Immature natural killer cell (primary cell): Measurements from ENCODE around the gene DNAJC25. TPM values are rescaled to one million over a fixed set of nuclear protein-coding genes. Genes with fewer than 3 reads are reported as not detected.

Experiments
- DNase-seq, 3 donors: peaks; one replicate each; pipeline ENCODE4 v3.0.0; 2022; ENCODE audit warnings: mixed read lengths in 1 of 3
- H3K27ac Mint-ChIP-seq, 6 donors: one replicate each; pipeline ENCODE4 v1.8.0; 2020; ENCODE audit warnings: mixed read lengths in 6 of 6, mild to moderate bottlenecking in 5 of 6, inconsistent platforms in 4 of 6, moderate library complexity in 3 of 6
- H3K27me3 Mint-ChIP-seq, 3 donors: one replicate each; pipeline ENCODE4 v1.8.0; 2020 to 2021; ENCODE audit warnings: low read depth in 3 of 3, mild to moderate bottlenecking in 3 of 3, mixed read lengths in 3 of 3, moderate library complexity in 3 of 3, inconsistent platforms in 1 of 3
- H3K36me3 Mint-ChIP-seq, 3 donors: one replicate each; pipeline ENCODE4 v1.8.0; 2020; ENCODE audit warnings: mixed read lengths in 3 of 3, inconsistent platforms in 2 of 3, mild to moderate bottlenecking in 2 of 3
- H3K4me1 Mint-ChIP-seq, 2 donors: one replicate each; pipeline ENCODE4 v1.8.0; 2020; ENCODE audit warnings: inconsistent platforms in 2 of 2, mild to moderate bottlenecking in 2 of 2, mixed read lengths in 2 of 2, moderate library complexity in 1 of 2
- H3K4me3 Mint-ChIP-seq, 5 donors: one replicate each; pipeline ENCODE4 v1.8.0; 2020; ENCODE audit warnings: mild to moderate bottlenecking in 5 of 5, mixed read lengths in 5 of 5, inconsistent platforms in 3 of 5, moderate library complexity in 3 of 5
- H3K9me3 Mint-ChIP-seq, 6 donors: one replicate each; pipeline ENCODE4 v1.8.0; 2020; ENCODE audit warnings: mild to moderate bottlenecking in 6 of 6, mixed read lengths in 6 of 6, inconsistent platforms in 4 of 6, moderate library complexity in 3 of 6
- polyA plus RNA-seq, 3 donors: library from polyadenylated mRNA; unstranded; fragments of 300-500 nt; fragmentation: Illumina TruSeq; gene quantifications; one replicate each; pipeline ENCODE4 v1.2.3, GENCODE V29; 2021

Gene DNAJC25
- 1 to 10 TPM; 2.1 to 7.7 (median 2.6) TPM for polyA plus RNA-seq

GRCh38 chr9:111631214-111631971, at the start of gene DNAJC25:
Gene DNAJC25, plus strand, starts transcription at chr9:111631334. Its CDS starts 74 bp downstream, at chr9:111631408.
- Mint-ChIP-seq H3K4me3 (peak within 1 kb of the TSS; percentile 93 to 100 (median 96)), H3K27me3 (peaks cover 5 to 10% (median 5%) of the 10 kb centered on the region in 3 donors), H3K9me3 (no peaks in the 10 kb centered on the region), H3K36me3 (no peaks in the 10 kb centered on the region), H3K27ac (peak within 1 kb of the TSS; percentile 90 to 96 (median 92)), H3K4me1 (peaks cover 34 to 54% of the 10 kb centered on the region in 2 donors)
- DNase-seq: peak; percentile 97

- no peaks in the 10 kb centered on the region for H3K36me3 Mint-ChIP-seq
- no peak overlapping the region for H3K4me3 Mint-ChIP-seq
- no peaks in the 10 kb centered on the region for H3K4me1 Mint-ChIP-seq
- no peak overlapping the region for H3K27ac Mint-ChIP-seq
- no peak for DNase-seq
- H3K27me3 Mint-ChIP-seq: peaks cover 0 to 7% (median 0%) of the 10 kb centered on the region in 3 donors
- peaks cover 0 to 3% (median 0%) of the 10 kb centered on the region in 6 donors for H3K9me3 Mint-ChIP-seq
Measured at GRCh38 chr9:111582888-111583287, 48.2 kb upstream of the DNAJC25 start.

DNA sequence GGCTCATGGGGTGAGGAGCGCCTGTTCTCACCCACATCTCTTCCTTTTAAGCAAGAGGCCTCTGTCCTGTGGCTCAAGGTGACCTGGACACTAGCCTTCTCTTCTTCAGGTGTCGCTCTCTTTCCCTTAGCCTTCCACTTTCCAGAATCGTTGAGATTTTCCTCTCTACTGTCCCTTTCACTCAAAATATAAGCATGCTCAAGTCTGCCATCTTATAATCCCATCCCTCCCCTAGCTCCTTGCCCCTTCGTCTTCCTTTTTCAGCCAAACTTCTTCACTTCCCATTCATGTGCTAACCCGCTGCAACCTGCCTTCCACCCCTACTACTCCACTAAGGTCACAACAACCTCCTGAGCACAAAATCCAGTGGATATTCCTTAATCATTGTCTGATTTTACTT, 44.8 kb upstream of the DNAJC25 start:
- no peak for DNase-seq
- Mint-ChIP-seq H3K27ac (no peak overlapping the region), H3K9me3 (peaks cover 0 to 3% (median 0%) of the 10 kb centered on the region in 6 donors), H3K27me3 (peaks cover 0 to 6% (median 0%) of the 10 kb centered on the region in 3 donors), H3K36me3 (no peaks in the 10 kb centered on the region), H3K4me3 (no peak overlapping the region), H3K4me1 (no peaks in the 10 kb centered on the region)

DNA sequence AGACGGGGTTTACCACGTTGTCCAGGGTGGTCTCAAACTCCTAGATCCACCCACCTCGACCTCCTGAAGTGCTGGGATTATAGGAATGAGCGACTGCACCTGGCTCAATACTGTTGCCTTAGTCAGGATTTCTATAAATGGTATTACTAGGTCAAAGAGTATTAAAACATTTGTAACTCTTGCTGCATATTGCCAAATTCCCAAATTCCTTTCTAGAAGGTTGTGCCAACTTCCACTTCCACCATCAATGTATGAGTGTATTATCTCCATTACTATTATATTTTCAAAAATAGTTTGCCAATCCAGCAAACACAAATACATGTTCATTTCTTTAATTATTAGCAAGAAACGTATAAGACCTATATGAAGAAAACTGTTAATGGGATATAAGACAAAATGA, 42.3 kb upstream of the DNAJC25 start:
- no peaks in the 10 kb centered on the region for H3K4me1 Mint-ChIP-seq

GRCh38 chr9:111597852-111598732, 33.0 kb upstream of the DNAJC25 start:
- peaks cover 0 to 2% (median 0%) of the 10 kb centered on the region in 6 donors for H3K9me3 Mint-ChIP-seq
- H3K4me3 Mint-ChIP-seq: peak overlapping the region; percentile 75 to 85 (median 80)
- H3K36me3 Mint-ChIP-seq: peaks cover 0 to 5% (median 0%) of the 10 kb centered on the region in 3 donors
- H3K27me3 Mint-ChIP-seq: peaks cover 15 to 43% (median 29%) of the 10 kb centered on the region in 3 donors
- H3K27ac Mint-ChIP-seq: no peak overlapping the region
- DNase-seq: peak; percentile 21 to 27 (median 24)
- H3K4me1 Mint-ChIP-seq: peaks cover 25 to 27% of the 10 kb centered on the region in 2 donors

More for the DNA sequence above, 42.3 kb upstream of the DNAJC25 start:
- Mint-ChIP-seq H3K36me3 (no peaks in the 10 kb centered on the region), H3K4me3 (no peak overlapping the region), H3K9me3 (peaks cover 0 to 3% (median 0%) of the 10 kb centered on the region in 6 donors), H3K27ac (no peak overlapping the region), H3K27me3 (peaks cover under 1 to 8% (median 6%) of the 10 kb centered on the region in 3 donors)
- DNase-seq: no peak

DNA sequence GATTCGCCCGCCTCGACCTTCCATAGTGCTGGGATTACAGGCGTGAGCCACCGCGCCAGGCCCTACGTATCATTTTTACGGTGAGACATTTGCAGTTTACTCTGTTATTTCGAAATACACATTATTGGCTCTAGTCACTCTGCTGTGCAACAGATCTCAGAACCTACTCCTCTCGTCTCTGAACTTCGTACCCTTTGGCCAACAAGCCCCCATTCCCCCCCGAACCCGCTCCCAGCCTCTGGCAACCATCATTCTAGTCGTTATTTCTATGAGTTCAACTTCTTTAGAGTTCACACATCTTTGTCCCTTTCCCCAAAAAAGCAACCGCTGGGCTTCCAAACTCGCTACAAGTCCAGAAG, 32.4 kb upstream of the DNAJC25 start:
- peaks cover 15 to 39% (median 29%) of the 10 kb centered on the region in 3 donors for H3K27me3 Mint-ChIP-seq
- peaks cover 0 to 2% (median 0%) of the 10 kb centered on the region in 6 donors for H3K9me3 Mint-ChIP-seq
- no peak for DNase-seq
- peaks cover 25 to 27% of the 10 kb centered on the region in 2 donors for H3K4me1 Mint-ChIP-seq
- H3K4me3 Mint-ChIP-seq: peak overlapping the region; percentile 75 to 85 (median 80)
- peaks cover 0 to 5% (median 0%) of the 10 kb centered on the region in 3 donors for H3K36me3 Mint-ChIP-seq
- no peak overlapping the region for H3K27ac Mint-ChIP-seq

DNA sequence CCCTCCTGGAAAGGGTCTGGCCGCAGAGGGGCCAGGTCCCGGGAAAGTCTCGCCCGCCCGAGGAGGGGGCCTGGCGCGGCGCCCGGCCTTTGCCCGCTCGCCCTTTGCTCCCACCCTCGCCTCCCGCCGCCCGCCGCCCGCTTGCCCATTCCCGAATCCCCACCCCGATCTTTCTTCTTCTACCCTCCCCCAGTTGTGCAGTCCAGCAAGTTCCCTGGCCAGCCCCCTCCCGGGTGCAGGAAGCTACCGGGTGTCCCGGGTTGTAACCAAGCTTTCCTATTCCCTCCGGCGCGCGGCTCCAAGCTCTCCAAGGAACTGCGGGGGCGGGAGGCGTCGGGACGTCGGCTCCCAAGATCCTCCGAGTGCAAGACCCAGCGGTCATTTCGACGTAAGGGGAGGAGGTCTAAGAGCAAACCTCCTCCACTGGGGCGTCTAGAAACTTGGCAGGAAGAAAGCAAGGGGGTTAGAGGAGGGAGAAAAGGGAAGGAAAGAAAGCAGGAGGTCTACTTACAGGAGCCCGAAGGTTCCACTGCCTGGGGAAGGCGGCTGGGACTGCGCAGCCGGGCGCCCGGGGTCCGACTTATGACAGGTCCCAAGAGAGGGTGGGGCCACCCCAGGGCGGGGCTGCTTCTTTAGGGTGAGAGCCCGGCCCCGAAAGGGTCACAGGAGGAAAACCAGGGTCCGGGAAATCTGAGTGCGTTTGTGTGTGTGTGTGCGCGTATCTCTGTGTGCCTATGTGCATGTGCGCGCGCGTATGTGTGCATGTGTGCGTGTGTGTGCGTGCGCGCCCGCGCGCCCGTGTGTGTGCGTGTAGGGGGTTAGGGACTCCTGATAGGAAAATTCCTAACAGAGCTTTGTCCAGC, 31.8 kb upstream of the DNAJC25 start, which contains the start of gene PTGR1:
TSS of gene PTGR1 (minus strand) at position 556 of the 863 bp plus-strand sequence. CDS start 2,225 bp downstream, outside the sequence.
- peaks cover 25 to 27% of the 10 kb centered on the region in 2 donors for H3K4me1 Mint-ChIP-seq
- H3K9me3 Mint-ChIP-seq: peaks cover 0 to 2% (median 0%) of the 10 kb centered on the region in 6 donors
- peak within 1 kb of the TSS; percentile 75 to 85 (median 80) for H3K4me3 Mint-ChIP-seq
- peaks cover 15 to 33% (median 27%) of the 10 kb centered on the region in 3 donors for H3K27me3 Mint-ChIP-seq
- no peak for DNase-seq
- peaks cover 0 to 5% (median 0%) of the 10 kb centered on the region in 3 donors for H3K36me3 Mint-ChIP-seq
- H3K27ac Mint-ChIP-seq: no peak within 1 kb of the TSS

- Mint-ChIP-seq H3K9me3 (peaks cover 0 to 2% (median 0%) of the 10 kb centered on the region in 6 donors), H3K4me1 (peaks cover 25 to 27% of the 10 kb centered on the region in 2 donors), H3K27ac (no peak overlapping the region), H3K27me3 (peaks cover 17 to 33% (median 28%) of the 10 kb centered on the region in 3 donors), H3K36me3 (peaks cover 0 to 5% (median 0%) of the 10 kb centered on the region in 3 donors), H3K4me3 (peak overlapping the region in 4 of 5 donors; percentile 63 to 77 (median 72))
- no peak for DNase-seq
Measured at GRCh38 chr9:111599955-111600343, 31.2 kb upstream of the DNAJC25 start.

- H3K4me1 Mint-ChIP-seq: peaks cover 25 to 27% of the 10 kb centered on the region in 2 donors
- peaks cover 0 to 5% (median 0%) of the 10 kb centered on the region in 3 donors for H3K36me3 Mint-ChIP-seq
- H3K9me3 Mint-ChIP-seq: peaks cover 0 to 2% (median 0%) of the 10 kb centered on the region in 6 donors
- no peak overlapping the region for H3K4me3 Mint-ChIP-seq
- DNase-seq: no peak
- no peak overlapping the region for H3K27ac Mint-ChIP-seq
- H3K27me3 Mint-ChIP-seq: peaks cover 17 to 30% (median 30%) of the 10 kb centered on the region in 3 donors
Measured at GRCh38 chr9:111601237-111602018, 29.7 kb upstream of the DNAJC25 start.

- Mint-ChIP-seq H3K4me3 (no peak overlapping the region), H3K27ac (no peak overlapping the region), H3K9me3 (peaks cover 0 to 2% (median 0%) of the 10 kb centered on the region in 6 donors), H3K27me3 (peaks cover 12 to 23% (median 19%) of the 10 kb centered on the region in 3 donors), H3K4me1 (peaks cover 18% of the 10 kb centered on the region in 2 donors), H3K36me3 (peaks cover 0 to 5% (median 0%) of the 10 kb centered on the region in 3 donors)
- DNase-seq: no peak
Measured at GRCh38 chr9:111603041-111603440, 28.1 kb upstream of the DNAJC25 start.

DNA sequence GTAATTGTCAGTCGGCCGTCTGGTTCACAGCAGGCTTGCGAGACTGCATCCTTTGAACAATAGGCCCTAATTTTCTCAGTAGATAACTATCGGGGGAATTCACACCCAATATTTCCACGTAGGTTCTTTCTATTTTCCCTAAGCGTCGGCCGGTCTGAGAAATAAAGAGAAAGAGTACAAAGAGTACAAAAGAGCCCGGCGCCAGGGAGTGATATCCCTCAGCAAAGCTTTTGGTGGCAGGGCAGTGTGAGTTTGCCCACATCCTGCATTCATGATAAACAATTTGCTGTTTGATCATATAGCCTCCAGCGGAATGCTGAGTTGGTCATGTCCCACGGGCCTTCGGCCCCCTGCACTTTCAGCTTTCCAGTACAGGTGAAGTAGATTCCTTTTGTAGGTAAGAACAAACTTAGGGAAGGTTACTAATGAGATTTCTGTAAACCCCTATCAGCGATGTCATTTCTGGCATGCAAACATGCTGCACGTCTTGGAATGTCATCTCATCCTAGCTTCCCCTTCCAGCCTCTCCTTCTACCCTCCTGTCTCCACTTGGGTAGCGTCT, 27.0 kb upstream of the DNAJC25 start:
- no peaks in the 10 kb centered on the region for H3K9me3 Mint-ChIP-seq
- no peak overlapping the region for H3K27ac Mint-ChIP-seq
- peaks cover 0 to 5% (median 0%) of the 10 kb centered on the region in 3 donors for H3K36me3 Mint-ChIP-seq

DNA sequence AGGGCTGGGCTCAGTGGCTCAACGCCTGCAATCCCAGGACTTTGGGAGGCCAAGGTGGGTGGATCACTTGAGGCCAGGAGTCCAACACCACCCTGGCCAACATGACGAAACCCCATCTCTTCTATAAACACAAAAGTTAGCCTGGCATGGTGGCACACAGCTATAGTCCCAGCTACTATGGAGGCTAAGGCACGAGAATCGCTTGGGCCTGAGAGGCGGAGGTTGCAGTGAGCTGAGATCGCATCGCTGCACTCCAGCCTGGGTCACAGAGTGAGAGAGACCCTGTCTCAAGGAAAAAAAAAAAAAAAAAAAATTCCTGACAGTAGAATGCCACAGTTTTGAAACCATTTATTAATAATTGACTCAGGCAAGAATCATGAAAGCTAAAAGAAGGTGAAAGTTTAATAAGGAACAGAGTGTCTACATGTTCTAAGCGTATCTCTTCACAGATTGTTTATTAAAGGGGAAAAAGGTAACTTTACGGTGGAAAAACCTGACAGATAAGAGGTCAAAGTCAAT, 26.0 kb upstream of the DNAJC25 start:
- DNase-seq: no peak
- H3K4me1 Mint-ChIP-seq: peaks cover 0 to under 1% of the 10 kb centered on the region in 2 donors
- no peak overlapping the region for H3K27ac Mint-ChIP-seq
- H3K9me3 Mint-ChIP-seq: no peaks in the 10 kb centered on the region
- H3K36me3 Mint-ChIP-seq: peaks cover 0 to 5% (median 0%) of the 10 kb centered on the region in 3 donors
- H3K27me3 Mint-ChIP-seq: peaks cover 7 to 12% (median 12%) of the 10 kb centered on the region in 3 donors
- H3K4me3 Mint-ChIP-seq: no peak overlapping the region

More for the DNA sequence above, 27.0 kb upstream of the DNAJC25 start:
- Mint-ChIP-seq H3K27me3 (peaks cover 8 to 16% (median 14%) of the 10 kb centered on the region in 3 donors), H3K4me1 (peaks cover 7 to 9% of the 10 kb centered on the region in 2 donors), H3K4me3 (no peak overlapping the region)
- DNase-seq: no peak
